PC-3 (cell line): Measurements from ENCODE around the gene HPCAL4.

ENCODE experiments used
- EZH2phosphoT487 ChIP-seq: fragments of 300-600 bp; sonication (generic); IDR thresholded peaks from 2 replicates; pipeline ENCODE4 v1.6.1; 2018; ENCODE audit warnings: mild to moderate bottlenecking, antibody characterized with exemption, low read length, borderline replicate concordance
- TF ChIP-seq, protein P1 (sequence below): fragments of 300-600 bp; sonication (generic); conservative IDR thresholded peaks from 2 replicates; pipeline ENCODE4 v1.5.1; 2017; ENCODE audit warnings: antibody characterized with exemption, low read depth, mild to moderate bottlenecking, low read length

GRCh38 chr1:39672551-39672947, 18.7 kb downstream of the HPCAL4 start:
- no peak for TF ChIP-seq EZH2phosphoT487
- TF ChIP-seq, protein P1, sequence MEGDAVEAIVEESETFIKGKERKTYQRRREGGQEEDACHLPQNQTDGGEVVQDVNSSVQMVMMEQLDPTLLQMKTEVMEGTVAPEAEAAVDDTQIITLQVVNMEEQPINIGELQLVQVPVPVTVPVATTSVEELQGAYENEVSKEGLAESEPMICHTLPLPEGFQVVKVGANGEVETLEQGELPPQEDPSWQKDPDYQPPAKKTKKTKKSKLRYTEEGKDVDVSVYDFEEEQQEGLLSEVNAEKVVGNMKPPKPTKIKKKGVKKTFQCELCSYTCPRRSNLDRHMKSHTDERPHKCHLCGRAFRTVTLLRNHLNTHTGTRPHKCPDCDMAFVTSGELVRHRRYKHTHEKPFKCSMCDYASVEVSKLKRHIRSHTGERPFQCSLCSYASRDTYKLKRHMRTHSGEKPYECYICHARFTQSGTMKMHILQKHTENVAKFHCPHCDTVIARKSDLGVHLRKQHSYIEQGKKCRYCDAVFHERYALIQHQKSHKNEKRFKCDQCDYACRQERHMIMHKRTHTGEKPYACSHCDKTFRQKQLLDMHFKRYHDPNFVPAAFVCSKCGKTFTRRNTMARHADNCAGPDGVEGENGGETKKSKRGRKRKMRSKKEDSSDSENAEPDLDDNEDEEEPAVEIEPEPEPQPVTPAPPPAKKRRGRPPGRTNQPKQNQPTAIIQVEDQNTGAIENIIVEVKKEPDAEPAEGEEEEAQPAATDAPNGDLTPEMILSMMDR = peak; percentile 54; the same call in 1 of the 2 replicates
